HPDE6-E6E7 (cell line): Measurements from ENCODE around the gene IARS2.
"Not testable (repeated sequence)": the region's sequence is repeated elsewhere in the genome, so short reads cannot be mapped to it uniquely, and the experiment has no call there.

ENCODE experiments used
- DNase-seq: peaks from one replicate; pipeline ENCODE4 v3.0.0; 2011; ENCODE audit warnings: missing footprints; ENCODE audit errors: extremely low spot score

IARS2 gene

GRCh38 chr1:220112600-220112999 lies 18.7 kb downstream of the IARS2 start:
- DNase-seq = not testable (repeated sequence)

- DNase-seq = peak; percentile 12
Measured at GRCh38 chr1:220113136-220113695, 19.3 kb downstream of the IARS2 start.

- peak; percentile 6 for DNase-seq
Measured at GRCh38 chr1:220119043-220119512, 25.1 kb downstream of the IARS2 start.

GRCh38 chr1:220121791-220122530 lies 28.0 kb downstream of the IARS2 start:
- DNase-seq = no peak

DNA sequence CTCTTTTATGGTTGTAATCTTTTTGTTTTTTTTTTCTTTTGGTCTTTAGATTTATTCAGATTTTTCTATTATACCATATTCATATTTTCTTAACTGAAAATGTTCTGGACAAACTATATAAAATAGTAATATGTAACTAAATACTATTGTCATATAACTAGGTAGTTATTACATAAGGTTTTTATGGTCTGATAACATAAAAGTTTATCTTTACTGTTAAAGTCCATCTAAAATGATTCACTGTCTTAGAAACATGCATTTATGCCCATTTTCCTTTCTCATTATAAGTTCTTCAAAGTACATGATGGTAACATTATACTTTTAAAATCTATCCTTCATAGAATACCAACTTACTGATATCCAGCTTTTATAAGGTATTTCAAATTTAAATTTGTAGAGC lies 29.1 kb downstream of the IARS2 start:
- DNase-seq = no peak

GRCh38 chr1:220123889-220124288 lies 30.0 kb downstream of the IARS2 start:
- DNase-seq = no peak

- no peak for DNase-seq
Measured at GRCh38 chr1:220124542-220124941, 30.6 kb downstream of the IARS2 start.

GRCh38 chr1:220127076-220127475 lies 33.1 kb downstream of the IARS2 start:
- DNase-seq = no peak

DNA sequence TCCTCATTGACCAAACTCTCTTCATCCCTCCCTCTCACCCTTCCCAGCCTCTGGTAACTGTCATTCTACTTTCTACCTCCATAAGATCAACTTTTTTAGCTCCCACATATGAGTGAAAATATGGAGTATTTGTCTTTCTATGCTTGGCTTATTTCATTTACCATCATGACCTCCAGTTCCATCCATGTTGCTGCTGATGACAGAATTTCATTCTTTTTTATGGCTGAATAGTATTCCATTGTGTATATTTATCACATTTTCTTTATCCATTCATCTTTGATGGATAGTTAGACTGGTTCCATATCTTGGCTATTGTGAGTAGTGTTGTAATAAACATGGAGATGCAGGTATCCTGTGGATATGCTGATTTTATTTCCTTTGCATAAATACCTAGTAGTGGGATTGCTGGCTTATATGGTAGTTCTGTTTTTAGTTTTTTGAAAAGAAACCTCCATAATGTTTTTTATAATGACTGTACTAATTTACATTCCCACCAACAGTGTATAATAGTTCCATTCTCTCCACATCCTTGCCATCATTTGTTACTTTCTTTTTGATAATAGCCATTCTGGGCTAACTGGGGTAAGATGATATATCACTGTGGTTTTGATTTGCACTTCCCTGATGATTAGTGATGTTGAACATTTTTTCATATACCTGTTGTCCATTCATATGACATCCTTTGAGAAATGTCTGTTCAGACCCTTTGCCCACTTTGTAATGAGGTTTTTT lies 35.7 kb downstream of the IARS2 start:
- DNase-seq = no peak

DNA sequence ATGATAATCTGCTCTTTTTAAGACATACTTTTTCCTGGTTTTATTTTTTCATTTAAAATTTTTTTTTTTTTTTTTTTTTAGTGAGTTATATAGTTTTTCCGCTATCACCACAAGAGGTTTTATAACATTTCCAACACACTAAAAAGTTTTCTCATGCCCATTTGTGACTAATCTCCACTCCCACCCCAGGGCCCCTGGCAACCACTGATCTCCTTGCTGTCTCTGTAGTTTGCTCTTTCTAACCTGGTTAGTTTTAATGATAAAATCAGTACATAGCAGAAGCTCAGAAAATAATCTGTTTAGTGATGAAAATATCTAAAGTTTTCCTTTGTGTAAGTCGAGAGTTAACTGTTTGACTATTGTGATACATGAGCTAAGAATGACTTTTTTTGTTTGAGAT lies 41.8 kb downstream of the IARS2 start:
- DNase-seq = no peak

GRCh38 chr1:220137019-220137786 lies 43.3 kb downstream of the IARS2 start:
- DNase-seq = no peak

DNA sequence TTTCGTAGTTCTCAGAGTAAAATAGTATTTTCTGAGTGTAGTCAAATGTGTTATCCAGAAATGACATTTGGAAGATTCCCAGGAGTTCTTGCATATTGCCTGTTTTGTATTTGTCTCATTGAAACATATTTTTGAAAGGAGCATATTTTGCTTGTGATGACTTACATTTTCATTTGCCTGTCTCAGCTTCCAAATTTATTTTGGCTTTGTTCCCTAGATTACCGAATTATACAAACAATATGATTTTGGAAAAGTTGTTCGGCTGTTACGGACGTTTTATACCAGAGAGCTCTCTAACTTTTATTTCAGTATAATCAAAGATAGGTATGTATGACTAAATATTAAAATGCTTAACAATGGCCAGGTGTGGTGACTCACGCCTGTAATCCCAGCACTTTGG lies 46.0 kb downstream of the IARS2 start:
- DNase-seq = no peak

- DNase-seq = no peak
Measured at GRCh38 chr1:220144051-220144450, 50.1 kb downstream of the IARS2 start.

DNA sequence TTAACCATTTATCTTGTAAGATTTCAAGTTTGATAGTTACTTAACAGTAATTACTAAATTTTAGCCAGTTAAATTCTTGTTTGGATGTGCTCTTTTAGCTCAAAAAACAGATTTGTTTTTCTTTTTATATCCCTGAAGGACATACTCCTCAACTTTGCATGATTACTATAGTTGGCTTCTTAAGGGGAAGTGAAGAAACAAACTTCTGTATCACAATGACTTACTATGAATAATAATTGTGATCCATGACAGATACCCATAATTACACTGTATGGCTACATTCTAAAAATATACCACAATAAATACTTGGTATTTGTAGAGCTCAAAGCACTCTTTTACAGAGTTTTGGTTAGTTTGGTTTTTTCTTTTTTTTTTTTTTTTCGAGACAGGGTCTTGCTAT lies 55.8 kb downstream of the IARS2 start:
- no peak for DNase-seq

DNA sequence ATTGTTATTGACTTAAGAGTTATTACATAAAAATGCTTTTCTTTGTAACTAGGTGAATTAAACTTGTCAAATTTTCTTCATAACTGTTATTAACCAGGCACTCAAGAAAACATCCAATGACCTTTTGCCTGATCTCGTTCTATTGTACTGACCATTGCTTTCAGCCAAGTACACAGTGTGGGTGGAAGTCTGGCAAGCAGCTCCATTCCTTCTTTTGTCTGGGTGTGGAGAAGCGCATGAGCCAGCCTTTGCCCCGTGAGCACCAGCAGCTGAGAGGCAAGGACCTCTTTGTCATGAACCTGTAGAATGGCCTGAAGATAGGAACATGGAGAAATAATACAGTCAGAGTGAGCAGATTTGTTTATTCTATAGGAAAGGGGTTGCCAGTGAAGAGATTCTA lies 57.5 kb downstream of the IARS2 start:
- DNase-seq = no peak

DNA sequence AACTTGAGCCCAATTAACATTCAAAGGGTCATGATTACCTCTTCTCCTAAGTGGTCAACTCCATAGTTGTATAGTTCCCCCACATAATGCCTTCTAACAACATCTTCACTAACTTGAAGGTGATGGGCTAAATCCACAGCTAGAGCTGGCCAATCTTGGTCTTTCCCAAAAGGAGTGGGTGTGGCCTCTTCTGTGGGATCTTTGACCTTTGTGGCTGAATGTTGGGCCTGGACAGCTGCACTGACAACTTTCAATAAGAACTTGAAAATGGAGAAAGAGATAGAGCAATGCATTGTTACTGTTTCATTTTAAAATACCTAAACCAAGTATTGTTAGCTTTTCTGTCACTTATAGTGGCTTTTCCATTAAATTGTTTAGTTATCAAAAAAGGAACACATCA lies 59.2 kb downstream of the IARS2 start:
- DNase-seq = no peak

- no peak for DNase-seq
Measured at GRCh38 chr1:220156620-220157146, 62.8 kb downstream of the IARS2 start.

GRCh38 chr1:220157738-220158137 lies 63.8 kb downstream of the IARS2 start:
- DNase-seq = no peak

DNA sequence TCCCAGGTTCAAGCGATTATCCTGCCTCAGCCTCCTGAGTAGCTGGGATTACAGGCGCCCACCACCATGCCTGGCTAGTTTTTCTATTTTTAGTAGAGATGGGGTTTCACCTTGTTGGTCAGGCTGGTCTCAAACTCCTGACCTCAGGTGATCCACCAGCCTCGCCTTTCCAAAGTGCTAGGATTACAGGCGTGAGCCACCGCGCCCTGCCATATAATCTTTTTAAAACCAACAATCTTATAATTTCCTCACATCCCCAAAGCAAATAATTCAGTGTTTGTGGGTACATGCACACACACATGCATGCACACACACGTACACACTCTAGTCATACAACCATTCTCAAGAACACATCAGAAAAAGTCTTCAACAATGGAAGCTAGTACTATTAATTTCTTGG lies 64.6 kb downstream of the IARS2 start:
- DNase-seq = not testable (repeated sequence)

DNA sequence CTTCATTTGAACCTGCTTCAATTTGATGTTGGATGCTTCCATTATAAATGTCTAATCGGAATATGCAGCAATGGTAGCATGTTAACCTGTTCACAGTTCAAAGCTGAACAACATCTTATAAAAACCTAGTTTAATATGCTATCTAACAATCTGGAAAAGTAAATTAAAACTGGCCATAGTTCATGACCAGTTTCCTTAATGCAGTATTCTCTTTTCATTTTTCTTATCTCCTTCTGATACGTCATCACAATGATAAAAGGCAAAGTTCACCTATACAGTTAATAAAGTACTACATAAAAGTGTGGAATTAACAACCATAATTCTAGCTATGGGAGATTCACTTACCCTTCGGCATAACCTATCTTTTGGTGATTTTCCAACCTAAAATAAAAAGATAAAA lies 65.1 kb downstream of the IARS2 start:
- DNase-seq = no peak

GRCh38 chr1:220160027-220160426 lies 66.1 kb downstream of the IARS2 start:
- no peak for DNase-seq

DNA sequence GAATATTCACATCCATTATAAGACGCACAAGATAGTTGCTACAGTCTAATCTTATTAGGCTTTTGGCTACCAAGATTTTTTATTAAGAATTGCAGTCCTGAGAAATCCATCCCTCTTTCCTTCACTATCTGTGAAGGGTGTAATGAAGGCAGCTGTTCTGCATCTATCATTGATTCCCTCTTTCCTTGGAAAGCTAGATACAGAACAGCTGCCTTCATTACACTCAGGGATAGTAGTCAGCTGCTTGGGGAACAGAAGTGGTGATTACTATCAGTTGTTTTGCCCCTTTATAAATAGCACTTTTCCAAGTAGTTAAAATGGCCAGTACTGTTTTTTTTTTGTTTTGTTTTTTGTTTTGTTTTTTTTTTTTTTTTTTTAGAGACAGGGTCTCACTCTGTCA lies 70.2 kb downstream of the IARS2 start:
- DNase-seq = no peak
